HG03064 (cell line): Measurements from ENCODE around the gene OSM.
"Not testable (repeated sequence)": the region's sequence is repeated elsewhere in the genome, so short reads cannot be mapped to it uniquely, and the experiment has no call there.

Experiments
- ATAC-seq: cut with Tn5 transposase; IDR thresholded peaks from one replicate; pipeline ENCODE4 v1.9.1; 2021; ENCODE audit warnings: low read depth; ENCODE audit not compliant: unreplicated experiment

OSM gene

GRCh38 chr22:30246814-30247376, 19.8 kb downstream of the OSM start:
- no peak for ATAC-seq

GRCh38 chr22:30245985-30246813, 20.5 kb downstream of the OSM start, which contains the start of gene LIF:
TSS of gene LIF (minus strand) at chr22:30246759. CDS start at chr22:30246695, 64 bp downstream.
- ATAC-seq, result no peak

GRCh38 chr22:30245181-30245984, 21.3 kb downstream of the OSM start:
- ATAC-seq, result no peak

- no peak for ATAC-seq
Measured at GRCh38 chr22:30244641-30245040, 22.0 kb downstream of the OSM start.

GRCh38 chr22:30244066-30244465, 22.6 kb downstream of the OSM start:
- no peak for ATAC-seq

GRCh38 chr22:30243661-30244060, 23.0 kb downstream of the OSM start:
- no peak for ATAC-seq

- ATAC-seq, result no peak
Measured at GRCh38 chr22:30241576-30242371, 24.9 kb downstream of the OSM start.

GRCh38 chr22:30240541-30241417, 25.9 kb downstream of the OSM start:
- ATAC-seq, result no peak

- ATAC-seq, result no peak
Measured at GRCh38 chr22:30239488-30240405, 26.9 kb downstream of the OSM start.

GRCh38 chr22:30238661-30239487, 27.8 kb downstream of the OSM start:
- ATAC-seq, result no peak

GRCh38 chr22:30238136-30238535, 28.5 kb downstream of the OSM start:
- ATAC-seq, result no peak

GRCh38 chr22:30236875-30237274, 29.8 kb downstream of the OSM start:
- ATAC-seq, result no peak

- no peak for ATAC-seq
Measured at GRCh38 chr22:30235687-30236170, 30.9 kb downstream of the OSM start.

GRCh38 chr22:30234786-30235470, 31.7 kb downstream of the OSM start:
- no peak for ATAC-seq

- ATAC-seq, result not testable (repeated sequence)
Measured at GRCh38 chr22:30234325-30234724, 32.3 kb downstream of the OSM start.

- ATAC-seq, result no peak
Measured at GRCh38 chr22:30233582-30233981, 33.1 kb downstream of the OSM start.

GRCh38 chr22:30232716-30233218, 33.9 kb downstream of the OSM start:
- no peak for ATAC-seq
